CD1c-positive myeloid dendritic cell (primary cell): ENCODE results near the gene DPY19L1.
"Not testable (repeated sequence)": the region's sequence is repeated elsewhere in the genome, so short reads cannot be mapped to it uniquely, and the experiment has no call there.

Experiments used
- DNase-seq: peaks from one replicate; pipeline ENCODE4 v3.0.0-alpha.2; 2016; ENCODE audit errors: extremely low spot score

DPY19L1 gene

DNA sequence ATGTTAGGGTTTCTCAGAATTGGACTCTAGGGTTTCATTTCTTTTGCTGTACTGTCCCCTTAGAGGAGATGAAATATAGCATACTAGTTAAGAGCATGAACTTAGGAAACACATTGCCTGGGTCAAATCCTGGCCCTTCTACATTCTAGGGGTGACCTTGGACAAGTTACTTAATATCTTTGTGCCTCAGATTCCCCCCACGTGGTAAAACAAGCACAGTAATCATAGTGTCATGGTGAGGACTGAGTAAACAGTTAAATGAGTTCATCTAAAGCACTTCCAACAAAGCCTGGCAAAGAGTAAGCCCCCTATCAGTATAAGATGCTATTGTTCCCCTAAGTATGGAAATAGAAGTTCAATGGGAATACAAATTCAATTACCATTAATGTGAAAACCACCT is 5.1 kb downstream of the DPY19L1 start:
- DNase-seq = no peak

DNA sequence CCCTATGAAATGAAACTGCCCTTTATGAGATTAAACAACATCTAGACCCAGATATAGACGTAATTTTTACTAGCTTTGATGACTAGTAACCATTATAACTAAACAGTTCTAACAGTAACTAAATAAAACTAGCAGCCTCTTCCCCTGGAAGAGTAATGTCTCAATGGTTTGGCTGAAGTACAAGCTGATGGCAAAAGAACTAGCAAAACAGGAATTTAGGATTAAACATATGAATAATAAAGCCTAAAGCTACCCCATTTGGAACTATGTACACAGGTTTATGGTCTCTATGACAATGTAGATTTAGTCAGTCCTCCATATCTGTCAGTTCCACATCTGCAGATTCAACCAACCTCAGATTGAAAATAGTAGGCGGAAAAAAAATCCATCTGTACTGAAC is 6.4 kb downstream of the DPY19L1 start:
- no peak for DNase-seq

DNA sequence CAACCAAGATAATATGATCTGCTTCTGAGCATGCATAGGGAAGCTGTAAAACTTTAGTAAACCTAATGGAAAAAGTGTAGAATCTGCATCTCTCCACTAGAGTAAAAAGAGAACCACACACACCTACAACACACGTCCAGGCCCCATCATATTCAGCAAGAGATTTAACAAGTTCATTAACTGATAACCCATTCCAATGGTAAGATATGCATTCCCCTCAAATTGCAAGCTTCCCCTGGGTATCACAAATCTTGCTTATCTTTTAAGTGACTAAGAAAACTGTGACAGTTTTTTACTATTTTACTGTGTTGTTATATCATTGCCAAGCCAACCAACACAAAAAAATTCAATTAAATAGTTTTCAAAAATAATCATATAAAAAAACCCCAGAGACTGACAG is 8.0 kb downstream of the DPY19L1 start:
- DNase-seq = no peak

DNA sequence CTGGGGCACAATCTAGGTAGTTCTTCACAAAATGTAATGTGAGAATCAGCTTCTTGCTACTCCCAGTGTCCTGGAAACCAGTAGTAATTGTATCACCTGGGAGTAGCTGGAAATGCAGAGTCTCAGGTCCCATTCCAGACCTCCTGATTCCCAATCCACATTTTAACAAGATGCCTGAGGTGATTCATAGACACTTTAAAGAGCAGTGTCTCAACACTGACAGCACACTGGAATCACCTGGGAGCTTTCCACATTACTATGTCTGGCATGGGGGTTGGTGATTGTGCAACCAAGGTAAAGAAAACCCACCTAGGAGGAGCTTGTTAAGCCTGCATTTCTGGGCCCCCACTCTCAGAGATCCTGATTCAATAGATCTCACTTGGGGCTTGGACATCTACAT is 11.1 kb downstream of the DPY19L1 start:
- DNase-seq = no peak

DNA sequence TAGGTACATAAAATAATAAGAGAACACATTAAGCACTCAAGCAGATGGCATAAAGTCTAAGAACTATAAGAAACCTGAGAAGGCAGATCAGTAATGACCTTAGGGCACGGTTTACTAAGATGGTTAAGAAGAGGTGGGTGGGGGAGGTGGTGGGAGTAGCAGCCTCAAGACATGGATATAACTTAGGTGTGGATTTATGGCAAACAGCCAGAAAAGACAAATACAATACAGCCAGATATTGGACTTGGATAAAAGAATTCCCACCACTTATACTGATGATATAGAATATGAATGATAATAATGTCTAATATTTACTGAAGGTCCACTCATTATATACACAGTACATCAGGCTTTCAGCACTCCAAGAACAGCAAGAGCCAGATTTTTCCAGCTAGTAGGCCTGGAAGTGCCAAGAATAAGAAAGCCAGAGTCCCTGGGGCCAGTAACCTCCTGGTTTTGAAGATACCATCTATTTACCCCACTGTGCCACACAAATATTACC is 11.9 kb downstream of the DPY19L1 start:
- no peak for DNase-seq

DNA sequence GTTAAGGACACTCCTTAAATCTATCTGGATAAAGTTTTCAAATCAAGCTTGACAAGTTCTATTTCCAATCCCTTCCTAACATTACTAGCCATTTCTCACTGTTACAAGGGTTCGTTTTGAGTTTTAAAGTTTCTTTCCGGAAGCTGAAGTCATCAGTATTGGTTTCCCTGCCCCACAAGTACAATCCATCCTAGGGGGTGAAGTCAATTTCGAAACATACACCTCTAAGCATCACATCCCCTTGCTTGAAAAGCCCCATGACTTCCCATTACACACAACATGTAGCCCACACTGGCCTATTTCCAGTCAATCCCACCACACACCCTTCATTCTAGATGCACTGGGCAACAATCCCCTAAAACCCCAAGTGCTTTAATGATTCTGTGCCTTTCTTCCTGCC is 13.0 kb downstream of the DPY19L1 start:
- DNase-seq = no peak

DNA sequence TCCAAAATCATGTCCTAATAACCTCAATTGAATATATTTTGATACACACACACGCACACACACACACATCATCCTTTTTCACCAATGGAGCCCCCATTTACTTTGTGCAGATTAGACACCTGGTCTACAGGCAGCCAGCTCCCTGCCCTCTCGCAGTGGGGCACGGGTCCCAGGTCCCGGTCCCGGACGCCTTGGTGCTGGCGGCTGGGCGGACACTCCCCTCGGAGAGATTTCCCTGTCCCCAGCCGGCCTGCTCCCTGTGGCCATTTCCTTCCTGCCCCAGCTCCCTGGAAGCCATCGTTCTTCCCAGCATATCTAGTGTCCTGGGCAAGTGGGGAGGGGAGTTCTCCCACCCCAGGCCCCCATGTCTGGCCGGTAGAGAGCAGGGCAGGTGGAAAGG is 14.6 kb downstream of the DPY19L1 start:
- DNase-seq = no peak

DNA sequence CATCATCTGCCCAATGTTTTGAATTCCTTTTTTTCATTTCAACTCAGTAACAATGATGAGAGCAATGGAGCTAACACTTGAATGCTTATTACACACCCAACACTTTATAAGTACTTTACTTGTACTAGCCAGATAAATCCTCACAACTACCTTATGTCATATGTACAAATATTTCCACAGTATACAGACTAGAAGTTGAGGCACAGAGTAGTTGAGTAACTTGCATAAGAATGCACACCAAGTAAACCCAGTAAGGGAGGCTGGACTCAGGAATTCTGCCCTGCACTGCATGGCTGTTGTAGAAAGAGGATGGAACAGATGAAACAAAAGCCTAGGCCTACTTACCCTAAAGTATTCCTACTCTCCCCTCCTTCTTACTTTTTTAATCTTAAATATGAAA is 15.8 kb downstream of the DPY19L1 start:
- no peak for DNase-seq

DNA sequence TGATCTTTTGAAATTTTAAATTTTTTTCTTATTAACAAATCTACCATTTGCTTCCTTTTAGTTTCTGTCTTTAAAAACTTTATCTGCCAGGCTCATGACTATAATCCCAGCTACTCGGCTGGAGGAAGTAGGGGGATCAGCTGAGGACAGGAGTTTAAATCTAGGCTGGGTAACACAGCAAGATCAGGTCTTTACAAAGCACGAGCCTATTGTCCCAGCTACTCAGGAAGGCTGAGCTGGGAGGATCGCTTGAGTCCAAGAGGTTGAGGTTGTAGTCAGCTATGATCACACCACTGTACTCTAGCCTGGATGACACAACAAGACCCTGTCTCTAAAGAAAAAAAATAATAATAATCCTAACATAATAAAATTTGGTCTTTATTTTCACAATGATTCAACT is 17.5 kb downstream of the DPY19L1 start:
- no peak for DNase-seq

DNA sequence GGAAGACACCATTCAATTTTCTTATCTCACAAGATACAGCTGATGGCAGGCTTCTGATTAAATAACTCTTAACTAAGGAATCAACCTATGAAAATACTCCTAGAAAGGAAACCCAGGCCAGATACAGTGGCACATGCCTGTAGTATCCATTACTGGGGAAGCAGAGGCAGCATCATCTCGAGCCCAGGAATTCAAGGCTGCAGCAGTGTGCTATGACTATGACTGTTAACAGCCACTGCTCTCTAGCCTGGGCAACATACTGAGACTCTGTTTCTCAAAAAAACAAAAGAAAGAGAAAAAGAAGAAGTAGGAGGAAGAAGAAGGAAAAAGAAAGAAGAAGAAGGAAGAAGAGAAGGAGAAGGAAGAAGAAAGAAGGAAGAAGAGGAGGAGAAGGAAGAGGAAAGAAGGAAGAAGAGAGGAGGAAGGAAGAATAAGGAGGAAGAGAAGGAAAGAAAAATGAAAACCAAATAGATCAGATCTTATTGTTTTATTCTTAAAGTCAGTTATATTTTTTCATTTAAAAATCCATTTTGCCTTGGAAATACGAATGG is 18.0 kb downstream of the DPY19L1 start:
- DNase-seq = no peak

DNA sequence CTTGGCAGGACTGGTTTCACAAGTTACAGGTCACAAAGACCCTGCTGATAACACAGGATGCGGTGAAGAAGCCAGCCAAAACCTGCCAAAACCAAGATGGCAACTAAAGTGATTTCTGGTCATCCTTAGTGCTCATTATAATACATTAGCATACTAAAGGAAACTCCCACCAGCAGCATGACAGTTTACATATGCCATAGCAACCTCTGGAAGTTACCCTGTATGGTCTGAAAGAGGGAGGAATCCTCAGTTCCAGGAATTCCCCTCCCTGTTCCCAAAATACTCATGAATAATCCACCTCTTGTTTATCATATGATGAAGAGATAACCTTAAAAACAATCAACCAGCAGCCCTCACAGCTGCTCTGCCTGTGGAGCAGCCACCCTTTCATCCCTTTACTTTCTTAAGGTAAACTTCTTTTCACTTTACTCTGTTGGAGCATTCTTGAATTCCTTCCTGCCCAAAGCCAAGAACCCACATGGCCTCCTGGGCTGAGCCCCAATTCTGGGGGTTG is 21.9 kb downstream of the DPY19L1 start:
- DNase-seq = no peak

DNA sequence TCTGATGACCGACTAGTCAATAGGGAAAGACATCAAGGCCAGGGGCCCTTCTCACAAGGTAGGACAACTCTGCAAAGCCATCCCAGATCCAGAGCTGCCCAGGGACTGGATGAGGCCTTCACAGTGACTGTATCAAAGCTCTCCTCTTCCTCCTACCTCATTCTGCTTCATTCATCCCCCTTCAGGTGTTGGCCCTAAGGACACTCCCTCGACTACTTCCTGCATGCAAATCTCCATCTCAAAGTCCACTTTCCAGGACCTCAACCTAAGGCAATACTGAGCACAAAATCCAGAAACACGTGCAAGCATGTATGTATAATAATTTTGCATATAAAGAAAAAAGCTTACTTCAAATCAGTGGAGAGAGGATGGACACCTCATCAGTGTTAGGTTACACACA is 25.1 kb downstream of the DPY19L1 start:
- DNase-seq = no peak

DNA sequence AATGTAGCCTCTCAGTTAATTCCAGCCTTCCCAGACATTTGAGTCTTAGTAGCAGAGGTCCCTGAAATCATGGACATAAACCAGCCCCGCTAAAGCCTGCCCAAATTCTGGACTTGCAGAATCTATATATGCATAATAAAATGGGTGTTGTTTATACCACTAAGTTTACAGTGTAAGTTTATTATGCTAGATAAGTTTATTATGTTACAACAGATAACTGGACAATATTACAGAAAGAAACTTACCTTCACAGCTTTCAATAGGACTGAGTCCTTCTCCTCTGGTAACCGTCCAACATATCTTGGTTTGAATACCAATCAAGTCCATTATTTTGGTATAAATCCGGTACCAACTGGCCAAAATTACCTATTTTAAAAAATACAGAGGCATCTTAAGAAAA is 26.2 kb downstream of the DPY19L1 start:
- DNase-seq = no peak

DNA sequence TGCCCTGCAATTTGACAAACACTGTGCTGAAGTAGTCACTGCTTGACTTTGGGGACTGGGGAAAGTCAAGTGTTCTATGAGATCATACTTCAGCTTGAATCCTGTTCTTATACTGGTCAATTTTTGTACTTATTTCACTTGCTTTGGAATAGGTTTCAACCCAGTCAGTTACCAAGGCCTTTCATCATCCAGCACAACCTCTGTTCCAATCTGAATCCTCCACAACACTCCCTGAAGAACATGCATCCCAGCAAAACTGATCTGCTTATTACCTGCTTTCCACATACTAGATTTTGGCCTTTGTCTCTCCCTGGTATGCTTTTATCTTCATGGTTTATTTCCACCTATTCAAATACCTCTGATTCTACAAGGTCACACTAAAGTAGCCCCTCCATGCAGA is 29.5 kb downstream of the DPY19L1 start:
- no peak for DNase-seq

DNA sequence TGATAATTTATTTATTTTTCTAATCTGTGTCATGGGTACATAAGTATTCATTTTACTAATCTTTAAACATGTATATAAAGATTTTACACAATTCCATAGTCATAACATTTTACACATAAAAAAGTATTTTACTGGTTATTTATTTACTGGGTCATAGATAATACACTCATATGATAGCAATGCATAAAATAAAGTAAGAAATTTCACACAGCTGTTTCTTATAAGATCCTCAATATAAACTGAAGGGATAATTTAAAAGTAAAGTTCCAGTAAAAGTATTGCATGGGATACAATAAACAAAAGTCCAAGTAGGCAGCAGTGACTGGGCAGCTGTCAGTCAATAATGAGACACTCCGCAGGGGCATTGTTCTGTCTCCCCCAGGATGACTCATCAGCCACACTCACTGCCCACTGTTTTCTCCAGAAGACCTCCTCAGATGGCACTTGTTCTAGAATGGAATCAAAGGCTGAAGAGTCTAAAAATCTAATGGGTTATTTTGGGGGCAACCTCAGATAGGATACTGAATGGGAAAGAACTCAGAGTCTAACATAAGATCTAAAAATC is 32.7 kb downstream of the DPY19L1 start:
- DNase-seq = no peak

DNA sequence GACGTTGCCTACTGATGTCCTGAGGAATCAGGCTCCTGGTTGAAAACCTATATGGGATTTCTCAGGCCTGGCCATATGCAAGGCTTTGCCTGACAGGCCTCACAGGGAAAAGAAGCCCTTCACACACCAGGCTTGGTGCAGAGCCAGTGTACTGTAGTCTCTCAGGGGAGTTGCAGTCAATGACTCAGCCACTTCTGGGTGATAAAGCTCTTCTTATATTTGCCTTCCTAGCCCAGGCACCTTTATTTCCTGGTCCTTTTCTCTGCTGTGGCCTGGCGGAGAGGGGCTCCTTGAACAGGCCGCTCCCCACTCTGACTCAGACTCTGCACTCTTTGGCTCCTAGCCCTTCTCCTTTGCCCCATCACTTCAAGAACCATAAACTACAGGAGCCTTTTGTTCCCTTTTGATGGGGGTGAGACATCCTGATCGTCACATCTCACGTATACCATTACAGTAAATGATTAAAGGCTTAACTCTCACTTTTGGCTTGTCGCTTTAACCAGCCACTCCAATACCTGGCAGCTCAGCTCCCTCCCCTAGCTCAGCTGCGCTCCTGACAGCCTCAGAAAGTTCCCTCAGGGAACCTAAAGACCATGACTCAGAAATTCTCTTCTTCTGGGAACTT is 33.5 kb downstream of the DPY19L1 start:
- DNase-seq = no peak

DNA sequence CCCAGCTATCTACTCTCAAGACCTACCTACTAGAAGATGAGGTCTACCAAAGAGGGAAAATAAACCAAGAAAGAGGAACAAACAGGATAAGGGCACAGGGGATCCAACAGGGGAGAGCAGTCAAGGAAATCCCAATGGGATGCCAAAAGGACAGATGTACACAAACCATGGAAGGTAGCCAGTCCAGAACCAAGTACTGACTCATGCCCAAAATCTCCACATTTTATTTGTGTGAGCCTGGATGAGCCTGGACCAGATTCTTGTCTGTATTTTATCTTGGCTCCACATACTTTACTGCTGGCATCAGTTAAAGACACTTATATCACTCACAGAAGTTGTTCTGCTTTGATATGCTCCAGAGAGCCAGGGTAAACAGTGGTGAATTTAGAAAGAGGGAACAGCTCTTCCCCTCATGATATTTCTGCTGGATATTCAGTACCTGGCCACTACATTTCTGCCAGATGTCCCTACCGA is 34.1 kb downstream of the DPY19L1 start:
- DNase-seq = not testable (repeated sequence)

DNA sequence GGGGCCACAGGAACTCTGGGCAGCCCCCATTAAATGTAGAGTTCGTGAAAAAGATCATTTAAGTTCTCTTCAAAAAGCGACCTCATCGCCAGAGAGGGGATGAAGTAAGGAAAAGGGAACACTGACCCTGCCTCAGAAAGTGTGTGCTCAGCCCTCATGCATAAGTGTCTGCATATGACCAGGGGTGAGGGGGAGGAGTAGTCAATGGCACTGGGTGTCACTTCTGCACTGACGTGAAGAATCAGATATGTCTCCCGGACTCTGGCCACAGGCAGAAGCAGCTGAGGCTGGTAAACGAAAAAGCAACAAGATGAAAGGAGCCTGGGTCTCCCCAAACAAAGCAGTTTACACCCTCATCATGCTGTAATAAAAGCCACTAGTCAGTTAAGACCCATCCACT is 39.0 kb downstream of the DPY19L1 start:
- not testable (repeated sequence) for DNase-seq

DNA sequence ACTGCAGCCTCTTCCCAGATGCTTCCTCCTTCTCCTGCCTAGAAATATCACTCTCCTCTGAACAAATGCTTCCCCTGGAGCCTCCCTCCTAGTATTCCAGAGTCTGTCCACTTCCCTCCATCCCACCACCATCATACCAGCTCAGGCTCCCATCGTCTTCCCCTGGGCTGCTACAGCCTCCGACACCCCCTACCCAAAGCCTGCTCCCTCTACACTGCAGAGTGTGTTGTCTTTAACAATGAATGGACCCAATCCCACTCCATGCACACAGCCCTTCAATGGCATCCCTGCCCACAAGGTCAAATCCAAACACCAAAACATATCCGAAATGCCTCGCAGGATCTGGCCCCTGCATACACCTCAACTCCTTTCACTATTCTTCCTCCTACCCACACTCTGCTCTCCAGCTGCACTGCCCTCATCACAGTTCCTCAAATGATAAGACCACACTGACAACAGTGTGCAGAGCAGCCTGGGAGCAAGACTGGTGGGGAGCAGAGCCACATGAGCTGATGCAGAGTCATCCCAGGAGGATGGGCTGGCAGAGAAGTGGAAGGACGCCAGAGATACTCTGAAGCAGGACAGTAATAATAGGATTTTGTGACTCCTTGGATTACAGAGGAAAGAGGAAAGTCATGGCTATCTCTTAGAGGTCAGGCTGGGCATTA is 40.7 kb downstream of the DPY19L1 start:
- DNase-seq = peak; percentile 7

DNA sequence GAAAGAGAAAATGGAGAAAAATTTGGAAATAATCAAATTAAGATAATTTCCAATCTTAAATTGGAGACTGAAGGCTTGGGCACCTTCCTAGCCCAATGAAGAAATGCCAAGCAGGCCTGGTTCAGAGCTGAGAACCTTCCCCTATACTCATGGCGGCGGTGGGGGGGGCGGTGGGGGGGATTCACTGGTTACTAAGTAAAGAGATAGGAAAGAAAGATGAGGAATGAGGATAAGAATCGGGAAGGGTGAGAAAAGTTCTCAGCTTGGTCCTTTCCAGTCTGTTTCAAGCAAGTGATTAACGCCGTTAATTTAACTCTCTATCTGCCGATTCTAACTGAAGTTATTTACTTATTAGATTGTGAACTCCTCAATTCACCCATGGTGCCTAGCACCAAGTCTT is 41.5 kb downstream of the DPY19L1 start:
- DNase-seq = no peak

DNA sequence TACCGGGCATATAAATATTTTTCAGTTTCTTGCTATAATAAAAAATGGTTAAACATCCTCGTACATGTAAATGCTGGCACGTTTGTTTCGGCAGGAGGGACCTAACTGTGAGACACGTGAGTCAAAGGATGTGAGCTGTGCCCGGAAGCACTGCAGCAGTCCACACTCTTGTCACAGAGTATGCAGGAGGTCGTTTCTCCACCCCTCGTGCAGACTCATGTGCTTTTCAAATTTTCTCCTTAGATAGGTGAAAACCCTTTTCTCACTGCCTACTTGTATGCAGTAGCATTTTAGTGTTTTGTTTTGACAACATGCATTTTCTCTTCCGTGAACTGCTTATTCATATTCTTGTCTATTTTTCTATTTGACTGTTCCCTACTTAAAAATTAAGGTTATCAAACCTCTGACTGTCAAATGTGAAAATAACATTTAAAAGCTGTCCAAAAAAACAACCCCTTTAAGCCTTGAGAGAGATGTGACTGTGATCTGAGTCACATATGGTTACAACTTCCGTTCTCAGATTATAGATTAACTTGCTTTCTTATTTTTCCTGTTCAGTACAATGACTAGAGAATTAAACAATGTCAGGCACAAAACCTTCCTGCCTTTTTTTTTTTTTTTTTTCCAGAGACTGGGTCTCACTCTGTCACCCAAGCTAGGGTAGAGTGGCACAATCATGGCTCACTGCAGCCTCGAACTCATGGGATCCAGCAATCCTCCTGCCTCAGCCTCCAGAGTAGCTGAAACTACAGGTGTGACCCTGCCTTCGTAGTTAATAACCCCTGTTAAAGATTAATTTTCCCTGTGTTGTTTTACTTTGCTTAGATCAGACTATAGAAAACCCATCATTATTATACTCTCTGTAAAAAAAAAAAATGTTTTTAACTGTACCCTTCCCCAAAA is 45.1 kb downstream of the DPY19L1 start:
- no peak for DNase-seq
